K562 (cell line): Measurements from ENCODE around the gene ARHGAP30. TPM values are rescaled to one million over a fixed set of nuclear protein-coding genes. Genes with fewer than 3 reads are reported as not detected.

ENCODE experiments used
- ATAC-seq: fragments of 200-7000 bp; cut with Tn5 transposase; 3 replicates; pipeline ENCODE4 v1.9.1; 2020; ENCODE audit warnings: moderate library complexity
- BruUV-seq: library from RNA; stranded (reverse); fragments of 400-500 nt; replicated peaks from 2 replicates; lab custom pipeline; 2021; lab: Mats Ljungman, UMichigan
- CTCF ChIA-PET: fragments of 300-600 bp; formaldehyde crosslinking; extraction: SDS; loops from one replicate; lab custom pipeline; 2021; ENCODE audit warnings: low intra/inter-chr PET ratio; lab: Yijun Ruan, JAX
- POLR2A ChIA-PET: fragments of 300-600, 350-650 bp; sonication (Branson Sonifier 250); formaldehyde crosslinking; extraction: SDS; loops from one replicate; lab custom pipeline; 2021; ENCODE audit warnings: antibody characterized with exemption, inconsistent platforms; lab: Yijun Ruan, JAX
- DNase-seq, 4 experiments: peaks; one replicate each; pipeline versions ENCODE4 v3.0.0 to v3.0.0-alpha.2; 2011 to 2018; ENCODE audit warnings: low spot score in 3 of 4, mixed read lengths in 3 of 4; ENCODE audit errors: extremely low read depth in 1 of 4
- FAIRE-seq: peaks from 2 replicates; lab custom pipeline; 2011; peaks lifted over from hg19 to GRCh38; lab: Jason Lieb, UNC
- H2AFZ ChIP-seq: 2 replicates; pipeline ENCODE4 v1.6.0; 2011; ENCODE audit warnings: low read depth, low read length, control low read depth, inconsistent platforms
- H3K27ac ChIP-seq: fragments of 200-600 bp; 3 replicates; pipeline ENCODE4 v1.8.0; 2011; ENCODE audit warnings: low read depth, mild to moderate bottlenecking, control low read depth, inconsistent platforms, low read length, moderate library complexity, mixed read lengths; ENCODE audit errors: extremely low read depth
- H3K27me3 ChIP-seq, 2 experiments: fragments of 300-600 bp in 1 of 2; 2 replicates in 1 of 2; 3 replicates in 1 of 2; pipeline versions ENCODE4 v1.6.0 to v1.8.0; 2011; ENCODE audit warnings: inconsistent platforms in 2 of 2, low read length in 2 of 2, mild to moderate bottlenecking in 1 of 2, mixed read lengths in 1 of 2, moderate library complexity in 1 of 2; ENCODE audit not compliant: control insufficient read depth in 2 of 2, insufficient read depth in 2 of 2
- H3K36me3 ChIP-seq: fragments of 300-600 bp; 3 replicates; pipeline ENCODE4 v1.8.0; 2011; ENCODE audit warnings: mild to moderate bottlenecking, low read length, inconsistent platforms; ENCODE audit not compliant: control insufficient read depth, insufficient read depth
- H3K4me1 ChIP-seq, 2 experiments: fragments of 200-600 bp in 1 of 2; replicated peaks in 1 of 2; 2 replicates in 1 of 2; 3 replicates in 1 of 2; pipeline versions ENCODE4 v1.5.1 to v1.8.0; 2011; ENCODE audit warnings: inconsistent platforms in 2 of 2, low read length in 2 of 2, mild to moderate bottlenecking in 1 of 2, mixed read lengths in 1 of 2, moderate library complexity in 1 of 2; ENCODE audit not compliant: control insufficient read depth in 2 of 2, insufficient read depth in 2 of 2
- H3K4me2 ChIP-seq: 2 replicates; pipeline ENCODE4 v1.6.1; 2011; ENCODE audit warnings: low read length, control low read depth, inconsistent platforms, mixed read lengths; ENCODE audit not compliant: insufficient read depth
- H3K4me3 ChIP-seq: fragments of 200-600 bp; sonication (generic), shearing (Covaris generic); 2 replicates; pipeline ENCODE4 v1.5.1; 2016; ENCODE audit warnings: control low read depth, inconsistent platforms
- H3K79me2 ChIP-seq: fragments of 200-600 bp; 3 replicates; pipeline ENCODE4 v1.8.0; 2011; ENCODE audit warnings: low read length, inconsistent platforms; ENCODE audit not compliant: control insufficient read depth, insufficient read depth
- H3K9ac ChIP-seq, 2 experiments: 2 replicates each; pipeline versions ENCODE4 v1.6.0 to v1.6.1; 2011; ENCODE audit warnings: low read depth in 2 of 2, low read length in 2 of 2, control low read depth in 1 of 2, inconsistent platforms in 1 of 2, mild to moderate bottlenecking in 1 of 2, mixed read lengths in 1 of 2; ENCODE audit not compliant: insufficient read depth in 1 of 2
- H3K9me1 ChIP-seq: one replicate; pipeline ENCODE4 v1.6.0; 2011; ENCODE audit warnings: inconsistent platforms, mild to moderate bottlenecking, low read length, moderate library complexity; ENCODE audit not compliant: control insufficient read depth, insufficient read depth
- H3K9me3 ChIP-seq: replicated peaks from 2 replicates; pipeline ENCODE4 v1.5.1; 2011; ENCODE audit warnings: low read depth, low read length, inconsistent platforms; ENCODE audit not compliant: control insufficient read depth, insufficient read depth
- H4K20me1 ChIP-seq: replicated peaks from 2 replicates; pipeline ENCODE4 v1.6.1; 2011; ENCODE audit warnings: low read length, inconsistent platforms, mixed read lengths; ENCODE audit not compliant: control insufficient read depth, insufficient read depth
- BRCA1 ChIP-seq, 2 experiments: fragments of 450-650 bp in 1 of 2; sonication (generic) in 1 of 2; formaldehyde crosslinking in 1 of 2; IDR thresholded peaks; 2 replicates each; pipeline versions ENCODE4 v1.5.0 to v1.6.1; 2017 to 2020; ENCODE audit warnings: mild to moderate bottlenecking in 1 of 2, missing genetic modification reagents in 1 of 2
- GTF2E2 ChIP-seq: fragments of 200-800 bp; sonication (Bioruptor generic); IDR thresholded peaks from 2 replicates; pipeline ENCODE4 v1.6.1; 2016; ENCODE audit warnings: missing genetic modification characterization, missing compliant biosample characterization
- PHF20 ChIP-seq: fragments of 450-650 bp; IDR thresholded peaks from 2 replicates; pipeline ENCODE4 v1.6.1; 2018; ENCODE audit not compliant: partially characterized antibody
- RBM14 ChIP-seq: fragments of 200-400 bp; formaldehyde crosslinking; IDR thresholded peaks from 2 replicates; pipeline ENCODE4 v1.6.1; 2018; ENCODE audit warnings: low read depth, mild to moderate bottlenecking, low read length, moderate library complexity, borderline replicate concordance; ENCODE audit not compliant: insufficient read depth
- RBM34 ChIP-seq: fragments of 200-400 bp; formaldehyde crosslinking; IDR thresholded peaks from 2 replicates; pipeline ENCODE4 v1.6.1; 2018; ENCODE audit warnings: low read length, borderline replicate concordance; ENCODE audit not compliant: insufficient read depth
- SRF ChIP-seq, 2 experiments: fragments of 250-450, 450-650 bp in 1 of 2; sonication (Bioruptor Pico) in 1 of 2; sonication (generic) in 1 of 2; formaldehyde crosslinking; IDR thresholded peaks; 2 replicates each; pipeline versions ENCODE4 v1.5.0 to v1.5.1; 2020 to 2022; ENCODE audit warnings: mild to moderate bottlenecking in 1 of 2, missing genetic modification reagents in 1 of 2
- ZFP30 ChIP-seq: fragments of 250-450 bp; sonication (Bioruptor Pico); IDR thresholded peaks from 2 replicates; pipeline ENCODE4 v1.8.0; 2022; ENCODE audit warnings: moderate library complexity, mild to moderate bottlenecking, inconsistent platforms, borderline replicate concordance
- ZFP36 ChIP-seq: fragments of 150-350 bp; IDR thresholded peaks from 2 replicates; pipeline ENCODE4 v1.6.1; 2018; ENCODE audit warnings: low read length, low read depth; ENCODE audit not compliant: partially characterized antibody
- ZNF77 ChIP-seq: fragments of 250-450 bp; sonication (Bioruptor Pico); IDR thresholded peaks from 2 replicates; pipeline ENCODE4 v1.5.0; 2020
- WGBS: fragments of 100-300 bp; shearing (Covaris generic); methylation state at CpG from one replicate; pipeline ENCODE4 v1.1.6; 2016; ENCODE audit warnings: low coverage, mixed read lengths; ENCODE audit not compliant: insufficient coverage; ENCODE audit errors: missing lambda C conversion rate; 5-methylcytosine and 5-hydroxymethylcytosine counted together
- in situ Hi-C: fragments of 300-500 bp; cut with MboI; formaldehyde crosslinking; loops from 4 replicates; pipeline ENCODE4 v1.15.0; 2018; ENCODE audit warnings: inconsistent platforms, mixed read lengths
- intact Hi-C: fragments of 100-400 bp; cut with micrococcal nuclease; formaldehyde crosslinking; loops from 2 replicates; pipeline ENCODE4 v1.14.2; 2022
- polyA plus RNA-seq, 8 experiments: library from polyadenylated mRNA; depleted of rRNA in 4 of 8; stranded (reverse) in 5 of 8; unstranded in 3 of 8; fragments of >200 nt; fragmentation: Nextera tagmentation in 2 of 8; fragmentation: Illumina TruSeq in 1 of 8; extraction: Ambion mirVana in 2 of 8; extraction: Trizol in 1 of 8; gene quantifications; 2 replicates each; pipeline versions ENCODE4 v1.2.1 to v1.2.3, GENCODE V29; 2011 to 2014; ENCODE audit warnings: inconsistent platforms in 1 of 8, missing spikeins in 1 of 8
- total RNA-seq, 7 experiments: library from RNA; depleted of rRNA in 6 of 7; stranded (reverse); fragments of >200 nt in 6 of 7; fragmentation: Illumina TruSeq in 2 of 7; extraction: Trizol in 2 of 7; gene quantifications; 2 replicates each; pipeline versions ENCODE4 v1.2.1 to v1.2.3, GENCODE V29; 2011 to 2021; ENCODE audit warnings: low replicate concordance in 1 of 7

Gene ARHGAP30
- total and polyA plus RNA-seq, 9 of the 15 experiments (the other 6 are each of a cell fraction or from before 2014, with no cell fraction given) = 0.01 to 0.73 (median 0.12) TPM

DNA sequence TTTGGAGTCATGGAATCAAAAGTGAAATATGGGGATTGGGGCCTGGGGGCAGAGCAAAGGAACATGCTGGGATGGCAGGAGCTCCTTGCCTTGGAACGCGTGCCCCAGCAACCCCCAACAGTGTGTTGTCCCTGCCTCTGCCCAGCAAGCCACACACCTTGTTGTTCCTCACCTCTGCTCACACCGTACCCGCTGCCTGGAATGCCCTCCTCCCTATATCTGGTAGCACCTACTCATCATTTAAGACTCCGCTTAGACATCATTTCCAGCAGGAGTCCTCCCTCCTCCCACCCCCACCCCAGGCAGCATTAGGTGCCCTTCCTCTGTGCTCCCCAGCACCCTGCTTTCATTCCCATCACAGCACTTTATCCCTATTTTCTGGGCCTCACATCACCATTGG lies 11.8 kb upstream of the ARHGAP30 start:
- TF ChIP-seq SRF (CRISPR knock-in tag; IDR thresholded peaks at IDR 0.05) (no peak), ZFP36 (no peak), RBM34 (no peak), GTF2E2 (no peak), RBM14 (no peak), PHF20 (no peak), BRCA1 (IDR thresholded peaks at IDR 0.05) (no peak), BRCA1 (CRISPR knock-in tag; IDR thresholded peaks at IDR 0.05) (no peak), ZFP30 (CRISPR knock-in tag) (no peak), ZNF77 (CRISPR knock-in tag) (no peak)
- H4K20me1 ChIP-seq = no peaks in the 10 kb centered on the region
- H3K9me3 ChIP-seq = no peaks in the 10 kb centered on the region
- in situ Hi-C loops (loop anchor here (25.0 kb wide), 1 partner anchor 244 kb away; no protein-coding TSS in a partner anchor), intact Hi-C loops (no loop called here)
- POLR2A ChIA-PET = interaction anchor here (0.6 to 2.1 kb wide), 2 partner anchors 35 to 234 kb away, joined by 3 to 5 read pairs; partner anchors contain the start of gene USF1
- FAIRE-seq (no peak), DNase-seq (no peak), ATAC-seq (no peak)
- no peak overlapping the region for H2AFZ ChIP-seq
- no peaks in the 10 kb centered on the region for H3K79me2 ChIP-seq
- H3K9ac ChIP-seq = no peak overlapping the region
- H3K27ac ChIP-seq = no peak overlapping the region
- no peak overlapping the region for H3K4me2 ChIP-seq
- H3K27me3 ChIP-seq = no peaks in the 10 kb centered on the region
- no TSS peak for BruUV-seq
- WGBS = 40% methylated on average over 5 of the region's 5 CpGs
- no peak overlapping the region for H3K4me3 ChIP-seq
- no peaks in the 10 kb centered on the region for H3K36me3 ChIP-seq
- CTCF ChIA-PET = no interaction called here
- H3K4me1 ChIP-seq = peaks cover 17 to 18% of the 10 kb centered on the region in 2 experiments; a peak in 4 of 5 replicates
- H3K9me1 ChIP-seq = no peaks in the 10 kb centered on the region
